NCI-H1436 treated with DMSO at 0.1 percent for 48 hours (cell line): Measurements from ENCODE around the gene SEMA5A.

Experiments used
- DNase-seq: peaks from one replicate; lab custom pipeline; 2025; lab: John Stamatoyannopoulos, UW

The SEMA5A gene

DNA sequence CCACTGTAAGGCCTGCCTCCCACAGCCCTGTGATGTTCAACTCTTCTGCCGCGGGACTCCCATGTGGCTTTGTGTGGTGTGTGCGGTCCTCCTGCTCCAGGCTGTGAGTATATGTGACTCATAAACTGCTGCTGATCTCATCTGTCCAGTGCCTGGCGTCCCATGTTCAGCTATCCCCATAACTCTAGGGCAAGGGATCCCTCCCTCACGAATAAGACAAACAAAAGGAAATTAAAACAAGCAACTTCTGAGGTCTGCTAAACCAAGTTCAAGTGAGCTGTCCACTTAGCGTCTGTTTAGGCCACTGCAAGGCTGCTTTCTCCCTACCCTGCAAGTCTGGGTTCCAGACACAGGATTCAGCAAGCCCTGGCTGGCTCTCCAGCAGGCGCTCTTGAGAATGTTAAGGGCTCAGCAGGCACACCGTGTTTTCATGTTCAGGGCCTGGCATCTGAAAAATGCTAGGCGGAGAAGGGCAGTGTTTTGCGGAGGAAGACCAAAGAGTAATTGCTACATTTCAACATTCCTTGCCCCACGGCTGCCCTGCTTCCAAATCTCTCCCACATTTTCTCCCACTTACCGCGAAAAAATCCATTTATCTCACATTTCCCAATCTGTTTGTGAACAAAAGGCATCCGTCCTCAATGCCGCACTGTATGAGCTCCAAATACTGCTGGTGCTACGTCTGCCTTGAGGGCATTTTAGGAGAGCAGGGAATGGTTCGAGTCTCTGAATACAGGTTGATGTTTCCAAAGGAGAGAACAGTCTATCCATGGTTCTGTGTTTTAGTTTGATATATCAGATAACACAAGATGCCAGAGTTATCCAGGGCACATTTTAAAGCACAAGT, 280.2 kb downstream of the SEMA5A start:
- DNase-seq, result no peak

GRCh38 chr5:9264301-9264700, 281.6 kb downstream of the SEMA5A start:
- no peak for DNase-seq

- DNase-seq, result no peak
These were observed 282.2 kb downstream of the SEMA5A start for GRCh38 chr5:9263656-9264055.

- no peak for DNase-seq
These were observed 294.4 kb downstream of the SEMA5A start for GRCh38 chr5:9251379-9251980.

DNA sequence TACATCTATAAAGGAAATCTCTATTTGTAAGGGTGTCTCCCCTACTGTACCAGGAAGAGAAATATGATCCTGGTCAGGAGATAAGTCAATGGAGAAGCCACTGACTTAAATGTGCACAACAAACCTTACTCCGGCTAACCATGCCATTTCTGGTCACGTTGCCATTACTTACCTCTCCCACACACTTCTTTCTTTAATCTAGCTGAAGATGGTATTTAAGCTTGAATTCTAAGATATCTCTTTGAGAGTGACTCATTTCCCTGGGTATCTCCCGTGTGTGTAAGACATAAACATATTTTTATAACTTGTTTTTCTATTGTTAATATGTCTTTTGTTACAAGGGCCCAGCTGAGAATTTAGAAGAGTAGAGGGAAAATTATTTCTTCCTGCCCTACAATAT, 296.6 kb downstream of the SEMA5A start:
- no peak for DNase-seq

DNA sequence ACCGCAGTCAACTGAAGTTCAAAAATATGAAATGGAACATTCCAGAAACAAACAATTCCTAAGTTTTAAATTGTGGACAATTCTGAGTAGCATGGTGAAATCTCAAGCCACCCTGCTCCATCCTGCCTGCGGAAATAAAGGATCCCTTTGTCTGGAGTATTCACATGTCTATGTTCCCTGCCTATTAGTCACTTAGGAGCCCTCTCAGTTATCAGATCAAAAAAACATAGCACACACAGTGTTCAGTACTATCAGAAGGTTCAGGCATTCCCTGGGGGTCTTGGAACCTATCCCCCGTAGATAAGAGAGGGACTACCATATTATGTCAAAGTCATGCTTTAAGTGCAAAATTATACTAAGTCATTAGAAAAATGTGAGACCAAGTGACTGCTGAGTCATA, 300.8 kb downstream of the SEMA5A start:
- no peak for DNase-seq

DNA sequence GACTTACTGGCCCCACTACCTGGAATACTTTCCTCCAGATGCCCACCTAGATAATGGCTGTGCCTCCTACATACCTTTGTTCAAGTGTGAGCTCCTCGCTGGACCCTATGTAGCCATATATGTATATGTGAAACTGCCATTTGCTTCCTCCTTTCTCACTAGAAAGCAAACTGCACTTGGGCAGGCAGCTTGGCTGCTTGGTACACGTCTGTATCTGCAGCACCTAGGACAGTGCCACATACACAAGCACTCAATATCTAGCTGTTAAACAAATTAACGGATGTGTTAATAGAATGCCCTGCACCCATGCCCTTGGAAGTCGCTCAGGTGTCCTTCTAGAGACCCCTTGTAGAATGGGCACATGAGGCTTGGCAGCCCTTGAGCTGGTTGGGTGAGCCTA, 301.5 kb downstream of the SEMA5A start:
- DNase-seq, result no peak

- no peak for DNase-seq
These were observed 304.2 kb downstream of the SEMA5A start for GRCh38 chr5:9241479-9242305.

DNA sequence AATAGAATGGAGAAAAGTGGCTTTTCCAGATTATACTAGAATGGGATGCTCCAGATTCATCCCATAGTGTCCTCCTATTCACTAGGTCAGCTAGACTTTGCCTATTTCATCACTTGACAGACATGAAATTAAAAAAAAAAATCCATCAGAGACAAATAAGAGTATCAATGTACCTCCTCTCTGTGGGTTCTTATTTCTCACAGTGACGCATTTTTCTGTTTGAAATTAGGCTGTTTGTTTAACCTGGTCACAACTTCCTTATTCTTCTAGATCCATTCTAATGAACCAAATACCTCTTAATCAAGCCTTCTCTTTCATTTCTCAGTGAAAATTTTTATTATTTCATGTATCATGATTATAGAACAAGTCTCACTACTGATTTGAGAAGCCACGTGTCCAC, 305.4 kb downstream of the SEMA5A start:
- DNase-seq, result no peak

GRCh38 chr5:9239626-9240025, 306.2 kb downstream of the SEMA5A start:
- no peak for DNase-seq

DNA sequence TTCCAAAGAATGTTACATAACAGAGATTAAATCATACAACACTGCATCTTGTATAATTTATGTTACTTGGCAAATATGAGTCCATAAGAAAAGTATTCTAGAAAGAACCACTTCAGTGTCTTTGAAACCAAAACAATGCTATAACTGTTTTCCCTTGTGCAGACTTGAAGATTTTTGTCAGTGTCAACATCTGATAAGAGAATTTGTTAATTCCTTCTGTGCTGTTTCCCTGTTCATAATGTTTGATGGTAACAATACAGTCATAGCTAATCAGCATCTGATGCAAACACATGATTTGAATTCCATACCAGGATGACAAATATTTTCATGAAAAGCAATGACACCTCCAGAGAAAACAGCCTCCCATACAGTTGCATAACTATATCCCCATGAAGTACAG, 306.8 kb downstream of the SEMA5A start:
- DNase-seq, result no peak

- no peak for DNase-seq
These were observed 312.2 kb downstream of the SEMA5A start for GRCh38 chr5:9233712-9234111.

DNA sequence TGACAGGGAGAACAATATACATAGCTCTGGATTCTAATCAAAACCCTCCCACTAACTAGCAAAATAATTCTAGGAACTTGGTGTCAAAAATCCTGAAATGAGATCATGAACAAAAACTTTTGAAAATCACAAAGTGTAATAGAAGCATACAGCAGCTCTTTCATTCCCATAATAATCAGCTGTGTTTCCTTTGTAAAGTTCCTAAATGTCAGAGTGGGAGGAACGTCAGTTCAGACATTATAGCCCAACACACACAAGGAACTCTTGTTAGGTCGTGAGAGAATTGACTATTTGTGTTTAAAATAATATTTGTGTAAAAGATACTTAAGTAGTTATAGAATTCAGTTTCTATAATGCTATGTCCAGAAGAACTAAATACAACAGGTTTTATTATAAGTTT, 312.8 kb downstream of the SEMA5A start:
- DNase-seq, result no peak

GRCh38 chr5:9231842-9232241, 314.0 kb downstream of the SEMA5A start:
- DNase-seq, result no peak

- no peak for DNase-seq
These were observed 315.5 kb downstream of the SEMA5A start for GRCh38 chr5:9230355-9230754.

- DNase-seq, result no peak
These were observed 319.8 kb downstream of the SEMA5A start for GRCh38 chr5:9226016-9226536.

GRCh38 chr5:9222054-9222976, 323.6 kb downstream of the SEMA5A start:
- DNase-seq, result no peak

GRCh38 chr5:9218358-9218757, 327.5 kb downstream of the SEMA5A start:
- DNase-seq, result no peak

- DNase-seq, result no peak
These were observed 333.3 kb downstream of the SEMA5A start for GRCh38 chr5:9212605-9213004.

GRCh38 chr5:9209846-9210492, 335.9 kb downstream of the SEMA5A start:
- DNase-seq, result no peak

DNA sequence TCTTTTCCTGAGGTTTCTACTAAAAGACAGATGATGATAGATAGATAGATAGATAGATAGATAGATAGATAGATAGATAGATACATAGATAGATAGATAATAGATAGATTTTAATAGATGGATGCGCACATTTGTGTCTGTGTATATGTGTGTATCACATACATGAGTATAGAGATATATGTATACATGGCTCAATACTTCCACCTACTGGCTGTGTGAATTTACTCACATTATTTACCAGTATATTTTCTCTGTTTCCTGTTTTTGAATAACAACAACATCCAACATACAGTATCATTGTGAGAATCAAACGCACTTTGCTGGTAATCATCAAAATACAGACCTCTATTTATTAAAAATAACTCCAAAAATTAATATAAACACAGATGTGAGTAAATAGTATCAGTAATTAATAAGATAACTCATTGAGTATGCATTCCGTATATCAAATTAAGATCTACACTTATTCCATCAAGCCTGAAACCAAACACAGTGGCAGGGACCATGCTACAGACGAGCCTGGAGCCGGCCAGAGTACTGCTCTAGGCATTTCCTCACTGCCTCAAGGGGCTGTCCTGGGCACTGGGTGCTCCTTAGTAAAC, 338.0 kb downstream of the SEMA5A start:
- DNase-seq, result no peak
